ENCODE results near the gene LAMTOR1.

LAMTOR1 gene

DNA sequence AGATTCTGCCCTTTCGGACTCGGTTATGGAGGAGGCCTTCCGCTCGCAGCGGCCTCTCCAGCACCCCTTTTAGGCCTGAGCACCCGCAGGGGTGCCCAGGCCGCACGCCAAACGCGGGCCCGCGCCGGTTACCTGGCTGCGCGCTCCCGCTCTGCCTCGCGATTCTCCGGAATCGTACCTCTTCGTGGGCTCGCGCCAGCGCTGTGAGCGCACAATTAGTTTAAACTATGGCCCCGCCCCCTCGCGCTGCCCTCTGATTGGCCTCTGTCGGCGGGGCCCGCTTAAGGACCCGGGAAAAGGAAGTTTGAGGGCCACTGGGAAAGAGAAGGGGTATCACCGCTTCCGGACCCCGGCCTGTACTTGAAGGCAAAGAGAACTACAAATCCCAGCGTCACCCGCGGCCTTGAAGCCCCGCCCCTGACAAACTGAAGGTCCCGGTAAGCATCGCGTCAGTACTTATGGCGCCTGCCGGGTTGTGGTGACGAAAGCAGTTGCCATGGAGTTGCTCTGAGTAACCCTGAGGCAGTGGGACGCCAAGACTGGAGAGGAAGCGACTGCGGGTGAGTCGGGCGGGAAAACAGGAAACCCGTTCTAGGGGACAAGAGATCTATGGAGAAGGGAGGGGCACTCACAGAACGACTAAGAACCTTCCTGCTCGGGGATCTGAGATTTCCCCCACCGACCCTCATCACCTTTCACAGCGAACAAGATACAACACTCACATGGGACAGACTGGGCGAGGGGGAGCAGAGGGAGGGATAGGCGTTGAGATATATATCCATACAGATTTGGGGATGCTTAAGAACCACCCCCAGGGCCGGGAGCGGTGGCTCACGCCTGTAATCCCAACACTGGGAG is 22.5 kb downstream of the LAMTOR1 start, which contains the start of the genes LRRC51 and NUMA1:
LRRC51 (plus strand) TSS at position 525 of the 858 bp plus-strand sequence. CDS start 8,234 bp downstream, outside the sequence.
NUMA1 (minus strand) TSS at position 217 of the 858 bp plus-strand sequence. CDS start 44,599 bp downstream, outside the sequence.
- peak; percentile 100 for DNase-seq

DNA sequence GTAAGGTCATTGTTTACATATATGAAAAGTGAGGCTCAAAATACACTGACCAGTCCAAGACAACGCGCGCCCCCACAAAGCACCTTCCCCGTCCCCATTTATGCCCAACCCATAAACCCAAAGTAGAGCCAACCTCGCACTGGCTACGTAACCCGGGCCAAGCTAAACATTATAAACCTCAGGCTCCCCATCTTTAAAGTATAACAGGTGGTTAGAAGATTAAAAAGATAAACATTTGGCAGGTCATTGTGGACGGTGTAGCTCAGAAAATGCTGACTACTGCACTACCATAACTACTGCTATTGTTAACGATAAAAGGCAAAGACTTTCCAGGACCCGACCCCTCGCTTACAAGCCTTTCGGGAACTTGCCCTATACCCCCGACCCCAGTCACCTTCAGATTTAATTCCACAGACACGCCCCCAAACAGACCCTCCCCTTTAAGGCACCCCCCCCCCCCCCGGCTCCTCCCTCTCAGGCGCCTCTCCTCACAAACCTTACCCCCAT is 23.2 kb downstream of the LAMTOR1 start:
- DNase-seq: peak; percentile 54

DNA sequence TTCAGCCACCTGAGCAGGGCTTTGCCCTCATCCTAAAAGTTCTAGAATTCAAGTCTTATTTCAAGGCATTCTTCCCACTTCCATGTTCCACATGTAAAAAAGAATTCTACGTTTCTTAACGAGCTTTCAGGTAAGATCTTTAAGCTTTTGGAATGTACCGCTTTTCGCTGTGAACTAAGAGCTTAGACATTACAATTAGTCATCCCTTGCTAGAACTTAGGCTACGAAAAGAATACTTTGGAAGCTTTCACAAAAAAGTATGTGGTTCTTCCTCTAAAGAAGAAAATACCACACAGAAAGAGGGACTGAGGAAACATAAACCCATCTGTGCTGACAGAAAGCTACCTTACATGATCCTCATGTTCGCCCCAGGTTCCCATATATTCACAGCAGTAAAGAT is 24.6 kb downstream of the LAMTOR1 start:
- no peak for DNase-seq

DNA sequence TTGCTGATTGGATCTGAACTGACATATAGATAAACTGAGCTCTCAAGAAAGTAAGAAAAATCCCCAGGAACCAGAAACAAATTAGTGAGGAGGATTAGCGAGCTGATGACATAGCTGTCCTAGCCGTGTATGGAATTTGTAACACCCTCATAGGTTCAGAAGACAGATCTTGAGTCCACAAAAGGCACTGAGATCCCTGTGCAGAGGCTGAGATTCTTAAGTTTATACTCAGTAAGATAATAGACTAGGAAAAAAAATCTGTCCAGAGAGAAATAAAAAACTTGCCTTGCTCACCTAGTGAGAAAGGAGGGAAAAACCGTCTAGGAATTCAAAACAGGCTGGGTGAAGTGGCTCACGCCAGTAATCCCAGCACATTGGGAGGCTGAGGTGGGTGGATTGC is 27.3 kb downstream of the LAMTOR1 start:
- DNase-seq: no peak

DNA sequence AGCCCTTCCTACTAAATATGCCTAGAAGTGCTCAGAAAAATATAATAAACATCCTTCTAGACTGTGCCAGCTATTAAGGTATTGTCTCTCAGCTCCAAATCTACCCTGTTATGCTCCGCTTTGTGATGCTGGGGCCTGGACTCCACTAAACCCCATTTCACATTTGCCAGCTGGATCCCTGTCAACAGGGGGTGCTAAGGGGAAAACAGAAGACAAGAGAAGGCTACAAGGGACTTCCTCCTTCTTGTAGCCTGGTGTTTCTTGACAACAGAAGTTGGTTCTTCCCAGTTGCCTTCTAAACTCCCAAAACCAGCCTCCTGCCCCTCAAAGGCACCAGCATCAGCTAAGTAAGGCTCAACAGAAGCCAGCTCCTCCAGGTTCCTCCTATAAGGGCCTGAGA is 28.0 kb downstream of the LAMTOR1 start:
- DNase-seq: peak; percentile 17

DNA sequence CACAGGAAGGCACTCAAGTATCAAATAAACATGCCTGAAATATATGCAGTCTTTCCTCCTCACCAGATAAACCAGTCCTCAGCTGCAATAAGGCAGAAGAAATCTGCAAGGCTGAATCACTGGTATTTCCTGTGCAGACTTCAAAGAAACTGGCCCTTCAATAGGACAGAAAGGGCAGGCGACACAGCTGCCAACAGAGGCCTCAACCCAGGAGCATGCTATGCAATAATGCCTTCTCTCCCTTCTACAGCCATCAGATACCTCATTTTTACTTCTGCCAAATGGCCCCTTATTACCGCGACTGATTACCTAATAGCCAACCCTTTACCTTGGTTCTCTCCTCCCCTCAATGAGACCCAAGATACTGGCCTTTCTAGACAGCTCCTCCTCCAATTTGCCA is 30.7 kb downstream of the LAMTOR1 start:
- no peak for DNase-seq

DNA sequence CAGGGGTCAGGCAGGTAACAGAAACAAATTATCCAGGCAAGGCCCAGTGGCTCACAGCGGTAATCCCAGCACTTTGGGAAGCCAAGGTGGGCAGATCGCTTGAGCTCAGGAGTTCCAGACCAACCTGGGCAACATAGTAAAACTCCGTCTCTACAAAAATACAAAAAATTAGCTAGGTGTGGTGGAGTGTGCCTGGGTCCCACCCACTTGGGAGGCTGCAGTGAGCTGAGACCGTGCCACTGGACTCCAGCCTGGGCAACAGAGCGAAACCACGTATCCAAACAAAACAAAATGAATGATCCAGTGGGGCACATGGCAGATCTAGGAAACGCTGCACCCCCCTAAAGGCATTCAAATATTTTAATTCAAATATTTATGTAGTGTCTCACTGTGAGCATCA is 32.6 kb downstream of the LAMTOR1 start:
- DNase-seq: no peak

DNA sequence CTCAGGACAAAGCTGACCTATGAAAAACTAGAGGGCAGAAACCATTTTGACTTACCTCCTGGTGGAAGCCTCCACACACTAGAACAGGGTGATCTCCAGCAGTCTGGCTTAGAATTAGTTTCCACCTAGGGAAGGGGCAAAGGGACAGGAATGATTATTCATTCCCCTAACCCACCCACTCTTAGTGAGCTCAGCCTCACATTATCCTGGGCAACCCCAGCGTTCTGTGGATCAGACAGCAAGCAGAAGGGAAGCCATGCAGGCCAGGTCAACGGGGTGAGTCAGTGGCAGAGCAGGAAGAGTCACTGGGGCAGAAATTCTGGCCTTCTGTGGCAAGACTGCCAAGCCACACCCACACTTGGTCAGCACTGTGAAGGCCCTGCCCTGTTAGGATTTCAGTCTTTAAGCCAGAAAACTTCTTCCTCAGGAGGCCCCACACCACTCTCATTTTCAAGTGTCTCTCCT is 33.3 kb downstream of the LAMTOR1 start:
- peak; percentile 18 for DNase-seq

DNA sequence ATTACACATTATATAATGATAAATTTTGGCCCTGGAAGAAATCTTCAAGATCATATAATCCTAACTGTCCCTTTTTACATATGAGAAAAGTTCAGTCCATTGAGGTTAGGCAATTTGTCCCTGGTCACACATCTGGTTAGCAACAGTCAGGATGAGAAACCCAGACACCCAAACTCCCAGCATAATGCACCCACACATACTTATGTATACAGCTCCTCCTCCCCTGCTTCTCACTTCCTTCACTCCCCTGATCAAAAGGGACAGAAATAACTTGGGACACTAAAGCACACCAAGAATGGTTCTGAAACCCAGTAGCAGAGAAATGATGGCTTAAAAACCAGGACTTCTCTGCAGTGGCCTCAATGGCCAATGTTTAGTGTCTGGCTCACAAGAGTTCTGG is 33.9 kb downstream of the LAMTOR1 start:
- DNase-seq: no peak

DNA sequence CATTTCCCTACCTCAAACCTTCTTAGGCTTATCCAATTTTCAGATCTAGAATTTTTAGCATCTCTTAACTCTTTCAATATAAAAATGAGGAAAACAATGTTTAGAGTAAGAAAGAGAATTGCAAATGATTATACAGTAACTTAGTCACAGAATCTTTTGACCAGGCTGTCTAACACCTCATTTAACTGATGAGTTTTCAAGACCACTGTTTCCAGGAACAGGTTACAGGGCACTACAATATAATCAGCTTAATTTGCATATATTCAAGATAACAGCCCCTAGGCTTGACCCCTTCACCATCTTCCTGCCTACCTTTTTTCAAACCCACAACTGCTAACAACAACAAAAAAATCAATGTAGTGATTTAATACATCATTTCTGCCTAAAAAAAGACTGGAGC is 35.4 kb downstream of the LAMTOR1 start:
- DNase-seq: no peak

DNA sequence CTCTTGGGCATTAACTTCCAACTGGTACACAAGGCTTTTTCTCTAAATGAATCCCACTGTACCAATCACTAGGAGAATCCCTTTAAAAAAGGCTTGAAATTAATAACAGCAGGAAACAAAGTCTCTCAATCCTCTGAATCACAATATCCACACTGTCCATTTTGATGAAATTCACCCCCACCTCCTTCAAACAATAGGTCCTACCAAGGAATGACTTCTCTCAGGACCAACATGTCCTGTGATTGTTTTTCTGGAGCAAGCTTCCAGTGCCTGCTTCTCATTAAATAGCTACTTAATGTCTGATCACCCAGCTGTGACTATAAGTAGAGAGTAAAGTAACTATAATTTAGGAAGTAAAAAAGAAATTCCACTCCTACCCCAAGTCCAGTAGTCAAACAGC is 35.8 kb downstream of the LAMTOR1 start:
- DNase-seq: no peak

DNA sequence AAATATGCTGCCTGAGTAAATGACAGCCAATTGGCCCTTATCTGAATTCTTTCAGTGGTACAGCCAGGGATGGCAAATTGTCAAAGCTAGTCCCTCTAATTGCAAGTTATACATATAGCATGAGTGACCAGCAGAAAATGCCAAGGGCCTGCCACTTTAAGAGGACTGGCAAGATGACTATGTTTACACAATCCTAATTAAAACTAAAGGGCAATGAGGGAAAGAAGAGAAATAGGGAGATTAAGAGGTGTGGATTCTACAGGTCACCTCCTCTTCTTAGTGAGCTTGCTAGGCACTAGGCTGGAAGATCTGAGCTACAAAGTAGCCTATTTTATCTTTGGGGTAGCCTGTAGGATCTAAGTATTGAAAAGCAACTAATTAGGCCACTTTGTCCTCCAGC is 36.2 kb downstream of the LAMTOR1 start:
- DNase-seq: no peak

DNA sequence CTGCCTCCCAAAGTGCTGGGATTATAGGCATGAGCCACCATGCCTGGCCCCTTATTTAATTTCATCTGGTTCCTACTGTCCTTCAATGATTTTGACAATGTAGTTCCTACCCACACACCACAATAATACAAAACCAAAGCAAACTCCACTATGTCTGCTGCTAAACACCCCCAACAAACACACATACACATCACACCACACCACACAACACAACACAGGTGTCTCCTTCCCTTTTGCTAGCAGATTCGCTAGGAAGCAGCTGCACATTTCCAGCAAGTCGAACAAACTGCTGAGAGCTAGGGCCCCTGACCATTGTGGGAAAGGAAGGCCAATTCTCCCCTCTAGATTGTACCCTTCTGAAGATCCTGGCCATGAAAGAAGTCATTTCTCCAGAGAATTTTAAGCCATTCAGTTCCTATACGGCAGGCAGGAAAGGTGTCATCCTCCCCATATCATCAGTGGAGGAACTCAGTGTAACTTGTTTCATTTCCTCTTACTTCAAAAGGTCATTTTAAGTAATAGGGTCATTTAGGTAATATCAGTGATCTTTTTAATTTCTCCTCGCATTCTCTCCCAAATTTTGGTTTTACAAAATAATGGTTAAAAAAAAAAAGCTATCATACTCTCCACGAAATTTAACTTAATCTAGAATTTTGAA is 41.2 kb downstream of the LAMTOR1 start:
- no peak for DNase-seq

DNA sequence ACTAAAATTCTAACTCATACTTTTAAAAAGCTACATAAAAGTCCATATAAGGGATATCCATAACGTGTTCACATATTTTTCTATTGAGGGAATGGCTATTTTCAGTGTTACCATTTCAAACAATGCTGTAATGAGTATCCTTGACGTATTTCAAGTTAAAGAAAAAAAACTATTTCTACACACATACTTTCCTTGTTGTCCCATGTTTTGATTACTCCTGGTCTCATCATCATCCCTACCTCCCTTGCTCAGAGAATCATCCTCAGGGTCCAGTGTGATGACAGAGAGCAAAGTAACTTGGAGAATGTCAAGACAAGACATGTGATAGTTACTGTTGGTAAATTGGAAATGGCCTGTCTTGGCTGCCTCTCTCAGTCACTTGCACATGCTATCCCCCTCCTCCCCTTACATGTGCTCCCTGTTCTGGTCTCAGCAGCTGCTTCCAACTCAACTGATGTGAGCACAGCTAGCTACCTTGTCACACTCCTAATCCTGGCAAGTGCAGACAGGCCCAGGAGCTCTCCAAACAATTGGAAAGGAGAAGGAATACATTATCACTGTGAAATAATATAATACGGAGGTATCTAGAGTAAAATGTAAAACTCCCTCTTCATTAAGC is 44.6 kb downstream of the LAMTOR1 start:
- no peak for DNase-seq

DNA sequence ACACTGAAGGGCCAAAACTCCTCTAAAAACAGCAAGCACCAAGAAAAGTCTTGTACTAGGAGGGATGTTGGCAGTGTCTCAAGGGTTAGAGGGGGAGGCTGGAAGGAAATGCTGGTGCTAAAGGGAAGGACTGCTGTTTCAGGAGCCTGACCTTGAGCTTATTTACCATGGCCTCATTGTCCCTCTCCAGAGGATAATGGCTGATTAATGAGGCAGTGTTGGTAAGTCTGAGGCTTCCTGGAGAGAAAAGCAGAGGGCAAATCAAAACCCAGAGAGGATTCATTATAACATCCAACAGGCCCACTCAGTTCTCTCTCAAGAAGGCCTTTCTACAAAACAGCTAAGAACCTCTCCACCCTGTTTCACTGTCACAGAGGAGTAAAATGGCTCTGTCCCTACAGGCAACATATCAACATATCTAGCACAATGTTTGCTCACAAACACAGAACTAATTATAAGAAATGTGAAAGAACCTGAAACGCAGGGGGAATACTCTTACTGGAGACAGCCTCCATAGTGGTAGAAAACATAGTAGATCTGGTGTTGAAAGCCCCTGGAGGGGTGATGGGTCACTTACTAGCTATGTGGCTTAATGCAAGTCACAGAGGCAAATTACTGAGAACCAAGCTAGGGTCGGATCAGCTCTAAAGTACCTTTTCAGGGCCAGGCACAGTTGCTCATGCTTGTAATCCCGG is 54.2 kb downstream of the LAMTOR1 start:
- DNase-seq: no peak
